ENCODE results near the gene RPL22. TPM values are rescaled to one million over a fixed set of nuclear protein-coding genes. Genes with fewer than 3 reads are reported as not detected.

RPL22 gene
- polyA plus RNA-seq, 3 donors: 62.6 to 97.2 (median 65.6) TPM

DNA sequence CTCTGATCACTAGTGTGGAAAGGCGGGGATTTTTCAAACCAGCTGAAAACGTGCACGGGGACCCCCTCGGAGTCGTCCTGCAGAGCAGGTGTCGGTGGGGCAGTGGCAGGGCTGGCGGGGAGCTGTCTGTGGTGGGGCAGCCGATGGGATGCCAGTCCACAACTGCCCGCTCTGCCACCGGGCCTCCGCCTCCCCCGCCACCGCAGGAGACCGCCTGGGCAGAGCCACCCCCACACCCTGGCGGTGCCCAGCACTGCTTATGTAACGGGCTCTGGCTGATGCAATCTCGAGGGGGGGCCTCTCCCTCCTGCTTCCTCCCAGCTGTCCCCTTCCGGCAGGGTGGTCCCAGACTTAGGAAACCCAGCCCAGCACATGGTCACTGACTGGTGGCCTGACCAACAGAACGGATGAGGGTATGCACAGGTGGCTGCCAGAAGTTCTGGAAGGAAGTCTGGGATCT is 28.6 kb downstream of the RPL22 start:
- Histone ChIP-seq H3K4me2 (replicated peaks; ENCODE audit: extremely low read depth, low read length, poor library complexity, severe bottlenecking) (peak overlapping the region; percentile 54), H3K9me3 (replicated peaks in 1 of 2; ENCODE audit: control insufficient read depth in 1 of 2, insufficient read depth in 1 of 2, low read length in 2 of 2) (no peaks in the 10 kb centered on the region), H3K4me1 (ENCODE audit: control insufficient read depth in 1 of 2, insufficient read depth in 2 of 2, low read length in 2 of 2) (peaks cover 11 to 15% of the 10 kb centered on the region in 2 donors), H4K20me1 (ENCODE audit: insufficient read depth, low read length) (no peaks in the 10 kb centered on the region), H2AFZ (ENCODE audit: insufficient read depth, low read depth, low read length, poor library complexity, severe bottlenecking) (peak overlapping the region; percentile 35), H3K79me2 (ENCODE audit: insufficient read depth, low read length) (no peaks in the 10 kb centered on the region), H3K9ac (ENCODE audit: insufficient read depth, low read length, poor library complexity, severe bottlenecking) (peak overlapping the region; percentile 36), H3K27me3 (ENCODE audit: control insufficient read depth in 2 of 2, insufficient read depth in 2 of 2, low read length in 2 of 2) (peaks cover 0 to 2% of the 10 kb centered on the region in 2 donors), H3K27ac (ENCODE audit: low read depth in 1 of 2, low read length in 2 of 2) (no peak overlapping the region), H3K36me3 (replicated peaks in 1 of 2; ENCODE audit: control insufficient read depth in 1 of 2, insufficient read depth in 2 of 2, low read length in 2 of 2) (no peaks in the 10 kb centered on the region), H3K4me3 (replicated peaks in 1 of 3; ENCODE audit: low read depth in 2 of 3, low read length in 3 of 3) (peak overlapping the region in 1 of 3 experiments; percentile 32)
- TF ChIP-seq, protein P1, sequence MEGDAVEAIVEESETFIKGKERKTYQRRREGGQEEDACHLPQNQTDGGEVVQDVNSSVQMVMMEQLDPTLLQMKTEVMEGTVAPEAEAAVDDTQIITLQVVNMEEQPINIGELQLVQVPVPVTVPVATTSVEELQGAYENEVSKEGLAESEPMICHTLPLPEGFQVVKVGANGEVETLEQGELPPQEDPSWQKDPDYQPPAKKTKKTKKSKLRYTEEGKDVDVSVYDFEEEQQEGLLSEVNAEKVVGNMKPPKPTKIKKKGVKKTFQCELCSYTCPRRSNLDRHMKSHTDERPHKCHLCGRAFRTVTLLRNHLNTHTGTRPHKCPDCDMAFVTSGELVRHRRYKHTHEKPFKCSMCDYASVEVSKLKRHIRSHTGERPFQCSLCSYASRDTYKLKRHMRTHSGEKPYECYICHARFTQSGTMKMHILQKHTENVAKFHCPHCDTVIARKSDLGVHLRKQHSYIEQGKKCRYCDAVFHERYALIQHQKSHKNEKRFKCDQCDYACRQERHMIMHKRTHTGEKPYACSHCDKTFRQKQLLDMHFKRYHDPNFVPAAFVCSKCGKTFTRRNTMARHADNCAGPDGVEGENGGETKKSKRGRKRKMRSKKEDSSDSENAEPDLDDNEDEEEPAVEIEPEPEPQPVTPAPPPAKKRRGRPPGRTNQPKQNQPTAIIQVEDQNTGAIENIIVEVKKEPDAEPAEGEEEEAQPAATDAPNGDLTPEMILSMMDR (IDR thresholded peaks at IDR 0.05): no peak
- no peak overlapping the region for H3K27ac Mint-ChIP-seq
- peaks cover 0 to 6% (median 0%) of the 10 kb centered on the region in 7 donors for H3K9me3 Mint-ChIP-seq
- WGBS (ENCODE audit: insufficient coverage): 0% methylated on average over 12 of the region's 19 CpGs
- no peaks in the 10 kb centered on the region for H3K36me3 Mint-ChIP-seq
- peaks cover 9% of the 10 kb centered on the region for H3K4me1 Mint-ChIP-seq
- DNase-seq: peak in 1 of 3 donors; percentile 16
- H3K4me3 Mint-ChIP-seq: peak overlapping the region in 1 of 2 donors; percentile 23
- intact Hi-C loops (cut with micrococcal nuclease): no loop called here
- peaks cover 5 to 21% (median 7%) of the 10 kb centered on the region in 3 donors for H3K27me3 Mint-ChIP-seq (ENCODE audit: low read depth in 3 of 3)

DNA sequence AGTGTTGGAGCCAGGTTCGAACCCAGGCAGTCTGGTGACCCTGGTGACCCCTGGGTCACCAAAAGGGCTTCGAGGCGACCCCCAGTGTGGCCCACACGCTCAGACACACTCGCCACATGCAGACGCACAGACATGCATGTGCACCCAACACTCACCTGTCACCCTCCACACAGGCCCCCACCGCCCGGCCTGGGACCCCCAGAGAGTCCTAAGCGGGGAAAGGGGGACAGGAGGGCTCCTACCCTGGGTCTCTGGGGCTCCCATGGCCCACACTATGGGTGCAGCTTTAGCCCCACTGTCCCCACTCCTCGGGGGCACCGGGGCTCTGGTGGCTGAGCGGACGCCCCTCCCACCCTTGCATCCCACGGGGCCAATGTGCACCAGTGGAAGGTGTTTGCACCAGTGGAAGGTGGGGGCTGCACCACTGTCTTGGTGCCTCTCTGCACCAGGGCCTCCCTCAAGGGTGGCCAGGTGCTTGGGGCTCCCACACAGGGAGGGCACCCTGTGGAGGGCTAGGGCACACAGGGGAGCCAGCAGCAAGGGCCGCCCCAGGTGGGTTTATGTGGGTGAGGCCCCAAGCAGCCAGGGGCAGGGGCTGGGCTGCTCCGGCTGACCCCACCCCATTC is 29.2 kb downstream of the RPL22 start:
- Mint-ChIP-seq H3K36me3 (no peaks in the 10 kb centered on the region), H3K4me1 (peaks cover 9% of the 10 kb centered on the region)
- WGBS (ENCODE audit: insufficient coverage): 87% methylated on average over 9 of the region's 16 CpGs

More for the DNA sequence above, 29.2 kb downstream of the RPL22 start:
- Mint-ChIP-seq H3K9me3 (peaks cover 0 to 6% (median 0%) of the 10 kb centered on the region in 7 donors), H3K27me3 (ENCODE audit: low read depth in 3 of 3) (peaks cover 5 to 21% (median 7%) of the 10 kb centered on the region in 3 donors), H3K4me3 (peak overlapping the region in 1 of 2 donors; percentile 22), H3K27ac (no peak overlapping the region)
- Histone ChIP-seq H3K4me1 (ENCODE audit: control insufficient read depth in 1 of 2, insufficient read depth in 2 of 2, low read length in 2 of 2) (peaks cover 11 to 15% of the 10 kb centered on the region in 2 donors), H3K9me3 (replicated peaks in 1 of 2; ENCODE audit: control insufficient read depth in 1 of 2, insufficient read depth in 1 of 2, low read length in 2 of 2) (no peaks in the 10 kb centered on the region), H4K20me1 (ENCODE audit: insufficient read depth, low read length) (no peaks in the 10 kb centered on the region), H3K27me3 (ENCODE audit: control insufficient read depth in 2 of 2, insufficient read depth in 2 of 2, low read length in 2 of 2) (peaks cover 0 to 2% of the 10 kb centered on the region in 2 donors), H3K4me3 (replicated peaks in 1 of 3; ENCODE audit: low read depth in 2 of 3, low read length in 3 of 3) (peak overlapping the region in 1 of 3 experiments; percentile 32), H3K9ac (ENCODE audit: insufficient read depth, low read length, poor library complexity, severe bottlenecking) (peak overlapping the region; percentile 36), H3K36me3 (replicated peaks in 1 of 2; ENCODE audit: control insufficient read depth in 1 of 2, insufficient read depth in 2 of 2, low read length in 2 of 2) (no peaks in the 10 kb centered on the region), H2AFZ (ENCODE audit: insufficient read depth, low read depth, low read length, poor library complexity, severe bottlenecking) (peak overlapping the region; percentile 35), H3K27ac (ENCODE audit: low read depth in 1 of 2, low read length in 2 of 2) (no peak overlapping the region), H3K79me2 (ENCODE audit: insufficient read depth, low read length) (no peaks in the 10 kb centered on the region), H3K4me2 (replicated peaks; ENCODE audit: extremely low read depth, low read length, poor library complexity, severe bottlenecking) (peak overlapping the region; percentile 54)
- DNase-seq: no peak
- TF ChIP-seq, protein P1 (IDR thresholded peaks at IDR 0.05): no peak
- intact Hi-C loops (cut with micrococcal nuclease): no loop called here
